ENCODE measurements around the gene NCAPG2.

GRCh38 chr7:158613481-158613880 is 91.1 kb downstream of the NCAPG2 start:
- TF ChIP-seq EP300 (conservative IDR thresholded peaks at IDR 0.05; ENCODE audit: poor library complexity, severe bottlenecking) (no peak), CTCF (IDR thresholded peaks at IDR 0.05; ENCODE audit: poor library complexity, severe bottlenecking) (no peak), POLR2AphosphoS5 (IDR thresholded peaks at IDR 0.05) (no peak), TAF1 (IDR thresholded peaks at IDR 0.05; ENCODE audit: low read depth) (no peak)
